Transverse colon (tissue), 4 donors: Measurements from ENCODE around the gene EGF. TPM values are rescaled to one million over a fixed set of nuclear protein-coding genes. Genes with fewer than 3 reads are reported as not detected.

Experiments
- DNase-seq: peaks from one replicate; pipeline ENCODE4 v3.0.0-alpha.2; 2019
- H3K27ac ChIP-seq, 4 donors: fragments of 200-600 bp; sonication (generic); 2 replicates each; pipeline ENCODE4 v1.5.1; 2016 to 2018; ENCODE audit warnings: inconsistent platforms in 4 of 4
- H3K27me3 ChIP-seq: fragments of 200-600 bp; sonication (generic); 2 replicates; pipeline ENCODE4 v1.5.1; 2017; ENCODE audit warnings: inconsistent platforms
- H3K36me3 ChIP-seq, 4 donors: fragments of 200-600 bp; sonication (generic); 2 replicates each; pipeline ENCODE4 v1.5.1; 2017 to 2019; ENCODE audit warnings: inconsistent platforms in 4 of 4
- H3K4me1 ChIP-seq, 4 donors: fragments of 200-600 bp; sonication (generic); 2 replicates each; pipeline ENCODE4 v1.5.1; 2017 to 2020; ENCODE audit warnings: inconsistent platforms in 4 of 4
- H3K4me3 ChIP-seq, 4 donors: fragments of 200-600 bp; sonication (generic); 1 replicate in 1 of 4; 2 replicates in 3 of 4; pipeline versions ENCODE4 v1.5.1 to v1.6.1; 2017 to 2019; ENCODE audit warnings: inconsistent platforms in 4 of 4
- H3K9me3 ChIP-seq, 2 donors: fragments of 200-600 bp; sonication (generic); 2 replicates each; pipeline ENCODE4 v1.5.1; 2017 to 2019; ENCODE audit warnings: inconsistent platforms in 2 of 2
- EP300 ChIP-seq: sonication (generic); formaldehyde crosslinking; IDR thresholded peaks from one replicate; pipeline ENCODE4 v1.6.1; 2017; ENCODE audit warnings: antibody characterized with exemption, low read depth
- POLR2A ChIP-seq: fragments of 450-650 bp; IDR thresholded peaks from one replicate; pipeline ENCODE4 v1.6.1; 2016; ENCODE audit warnings: antibody characterized with exemption, mild to moderate bottlenecking, moderate library complexity
- POLR2AphosphoS5 ChIP-seq, 3 donors: sonication (generic); formaldehyde crosslinking; IDR thresholded peaks; one replicate each; pipeline ENCODE4 v1.6.1; 2016; ENCODE audit warnings: antibody characterized with exemption in 3 of 3
- WGBS, 2 donors: methylation state at CpG; one replicate each; pipeline ENCODE4 v1.1.5; 2018; ENCODE audit warnings: low coverage in 1 of 2; 5-methylcytosine and 5-hydroxymethylcytosine counted together
- in situ Hi-C, 4 donors: fragments of 200-750 bp; cut with MboI; loops; one replicate each; pipeline versions ENCODE4 v1.15.0 to v1.15.1; 2017; ENCODE audit warnings: low sequenced_read_pairs in 3 of 4, low pct_ligation_motif_present in 1 of 4, low pct_unique_long_range_greater_than_20kb in 1 of 4
- intact Hi-C: fragments of 100-400 bp; cut with DNase I; formaldehyde crosslinking; loops from one replicate; pipeline ENCODE4 v1.15.1; 2023; ENCODE audit warnings: low total_unique reads
- total RNA-seq, 4 donors: library from RNA; depleted of rRNA; stranded (reverse); fragments of >200 nt; gene quantifications; one replicate each; pipeline ENCODE4 v1.1.0, GENCODE V29; 2016
- TF ChIP-seq, protein P1 (sequence below), 5 experiments: fragments of 200-600 bp in 3 of 5; fragments of 450-650 bp in 2 of 5; sonication (generic) in 3 of 5; IDR thresholded peaks; 1 replicate in 2 of 5; 2 replicates in 3 of 5; pipeline ENCODE4 v1.5.1; 2016 to 2017; ENCODE audit warnings: antibody characterized with exemption in 5 of 5, inconsistent platforms in 3 of 5, mild to moderate bottlenecking in 2 of 5, moderate library complexity in 1 of 5

EGF gene
- total RNA-seq, 4 donors from 2014 or later = 0.79 to 3.1 (median 1.1) TPM

DNA sequence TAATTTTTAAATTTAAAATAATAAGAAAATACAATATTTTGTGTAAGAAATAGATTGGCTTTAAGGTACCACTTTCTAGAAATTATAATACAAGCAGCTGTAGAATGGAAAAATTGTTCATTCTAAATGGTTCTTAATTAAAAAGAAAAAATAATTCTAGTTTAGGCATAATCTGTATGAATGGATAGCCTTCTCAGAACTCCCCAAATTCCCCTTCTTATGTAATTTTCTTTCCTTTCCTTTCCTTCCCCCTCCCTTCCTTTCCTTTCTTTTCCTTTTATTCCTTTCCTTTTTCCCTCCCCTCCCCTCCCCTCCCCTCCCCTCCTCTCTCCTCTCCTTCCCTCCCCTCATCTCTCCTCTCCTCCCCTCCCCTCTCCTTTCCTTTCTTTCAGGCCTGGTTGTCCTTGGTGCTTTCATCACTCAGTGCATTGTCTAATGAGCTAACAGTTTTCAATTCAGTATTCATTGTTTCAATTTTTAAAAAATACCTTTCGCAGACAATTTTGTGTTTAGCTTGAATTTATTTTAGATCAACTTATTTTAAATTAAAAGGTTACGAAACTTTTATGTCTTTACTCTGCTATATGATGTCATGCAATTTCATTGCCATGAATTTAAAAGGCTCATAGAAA is 35.9 kb upstream of the EGF start:
- in situ Hi-C loops (no loop called here), intact Hi-C loops (no loop called here)
- H3K36me3 ChIP-seq = no peaks in the 10 kb centered on the region
- H3K9me3 ChIP-seq = no peaks in the 10 kb centered on the region
- no peaks in the 10 kb centered on the region for H3K27me3 ChIP-seq
- no peak overlapping the region for H3K27ac ChIP-seq
- no peak overlapping the region for H3K4me3 ChIP-seq
- TF ChIP-seq POLR2AphosphoS5 (IDR thresholded peaks at IDR 0.05) (no peak), POLR2A (no peak), EP300 (no peak)
- TF ChIP-seq, protein P1, sequence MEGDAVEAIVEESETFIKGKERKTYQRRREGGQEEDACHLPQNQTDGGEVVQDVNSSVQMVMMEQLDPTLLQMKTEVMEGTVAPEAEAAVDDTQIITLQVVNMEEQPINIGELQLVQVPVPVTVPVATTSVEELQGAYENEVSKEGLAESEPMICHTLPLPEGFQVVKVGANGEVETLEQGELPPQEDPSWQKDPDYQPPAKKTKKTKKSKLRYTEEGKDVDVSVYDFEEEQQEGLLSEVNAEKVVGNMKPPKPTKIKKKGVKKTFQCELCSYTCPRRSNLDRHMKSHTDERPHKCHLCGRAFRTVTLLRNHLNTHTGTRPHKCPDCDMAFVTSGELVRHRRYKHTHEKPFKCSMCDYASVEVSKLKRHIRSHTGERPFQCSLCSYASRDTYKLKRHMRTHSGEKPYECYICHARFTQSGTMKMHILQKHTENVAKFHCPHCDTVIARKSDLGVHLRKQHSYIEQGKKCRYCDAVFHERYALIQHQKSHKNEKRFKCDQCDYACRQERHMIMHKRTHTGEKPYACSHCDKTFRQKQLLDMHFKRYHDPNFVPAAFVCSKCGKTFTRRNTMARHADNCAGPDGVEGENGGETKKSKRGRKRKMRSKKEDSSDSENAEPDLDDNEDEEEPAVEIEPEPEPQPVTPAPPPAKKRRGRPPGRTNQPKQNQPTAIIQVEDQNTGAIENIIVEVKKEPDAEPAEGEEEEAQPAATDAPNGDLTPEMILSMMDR (IDR thresholded peaks at IDR 0.05) = no peak
- DNase-seq = no peak
- WGBS, 2 donors = 82 to 92% methylated on average over 2 of the region's 2 CpGs
- H3K4me1 ChIP-seq = no peaks in the 10 kb centered on the region

DNA sequence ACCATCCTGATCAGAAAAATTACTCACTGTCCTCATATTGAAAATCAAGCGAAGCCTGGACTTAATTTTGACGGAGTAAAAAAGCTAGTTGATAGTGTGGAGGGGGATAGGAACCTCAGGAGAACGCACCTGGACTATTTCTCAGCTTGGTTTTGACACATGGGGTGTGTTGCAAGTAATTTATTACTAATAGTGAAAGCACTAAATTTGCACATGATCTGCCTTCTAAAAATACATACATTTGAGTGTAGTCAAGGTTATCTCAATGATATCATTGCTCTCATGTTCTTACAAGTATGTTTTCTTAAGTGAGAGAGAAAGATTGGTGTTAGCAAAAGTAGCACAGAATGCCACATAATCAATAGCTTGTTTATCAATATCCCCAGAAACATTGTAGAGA is 35.3 kb upstream of the EGF start:
- Histone ChIP-seq H3K36me3 (no peaks in the 10 kb centered on the region), H3K27me3 (no peaks in the 10 kb centered on the region), H3K9me3 (no peaks in the 10 kb centered on the region), H3K4me1 (no peaks in the 10 kb centered on the region), H3K4me3 (no peak overlapping the region), H3K27ac (no peak overlapping the region)
- 63 to 79% methylated on average over 3 of the region's 3 CpGs for WGBS, 2 donors
- in situ Hi-C loops = no loop called here
- intact Hi-C loops = no loop called here
- DNase-seq = no peak
- TF ChIP-seq EP300 (no peak), POLR2AphosphoS5 (IDR thresholded peaks at IDR 0.05) (no peak), POLR2A (no peak)
- TF ChIP-seq, protein P1 (IDR thresholded peaks at IDR 0.05) = no peak

DNA sequence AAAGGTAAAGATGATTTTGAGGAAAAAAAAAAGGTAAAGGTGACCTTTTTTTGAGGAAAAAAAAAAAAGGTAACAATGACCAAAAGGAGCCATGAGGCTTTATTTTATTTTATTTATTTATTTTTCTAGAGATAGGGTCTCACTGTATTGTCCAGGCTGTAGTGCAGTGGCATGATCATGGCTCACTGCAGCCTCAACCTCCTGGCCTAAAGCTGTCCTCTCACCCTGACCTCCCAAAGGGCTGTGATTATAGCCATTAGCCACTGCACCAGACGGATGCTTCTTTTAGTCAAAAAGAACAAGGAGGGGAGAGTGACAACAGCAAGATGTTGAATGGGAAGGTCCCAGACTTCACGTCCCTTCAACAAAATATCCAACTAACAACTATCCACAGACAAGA is 34.3 kb upstream of the EGF start:
- DNase-seq = no peak
- Histone ChIP-seq H3K27me3 (no peaks in the 10 kb centered on the region), H3K4me3 (no peak overlapping the region), H3K4me1 (no peaks in the 10 kb centered on the region), H3K9me3 (no peaks in the 10 kb centered on the region), H3K27ac (no peak overlapping the region), H3K36me3 (no peaks in the 10 kb centered on the region)
- TF ChIP-seq POLR2A (no peak), EP300 (no peak), POLR2AphosphoS5 (IDR thresholded peaks at IDR 0.05) (no peak)
- TF ChIP-seq, protein P1 (IDR thresholded peaks at IDR 0.05) = no peak
- in situ Hi-C loops = no loop called here
- intact Hi-C loops = no loop called here
- WGBS, 2 donors = 79 to 83% methylated on average over 2 of the region's 2 CpGs

DNA sequence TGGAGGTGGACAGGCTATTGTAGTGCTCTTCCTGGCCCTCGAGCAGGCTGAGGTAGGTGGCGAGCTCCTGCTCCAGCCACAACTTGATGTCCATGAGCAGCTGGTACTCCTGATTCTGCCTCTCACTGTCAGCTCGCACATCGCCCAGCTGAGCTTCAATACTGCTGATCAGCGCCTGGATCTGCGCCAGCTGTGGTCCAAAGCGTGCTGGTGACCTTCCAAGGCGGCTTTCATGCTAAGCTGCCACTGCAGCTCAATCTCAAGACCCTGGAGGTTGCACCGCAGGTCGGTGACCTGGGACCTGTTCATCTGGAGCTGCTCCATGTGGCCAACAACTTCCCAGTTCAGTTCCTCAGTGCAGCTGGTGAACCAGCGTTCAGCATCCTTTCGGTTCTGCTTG is 33.6 kb upstream of the EGF start:
- 82% methylated on average over 12 of the region's 12 CpGs; no CpG with 5 or more reads in 1 of the 2 donors for WGBS, 2 donors
- intact Hi-C loops = no loop called here
- DNase-seq = no peak
- Histone ChIP-seq H3K27me3 (no peaks in the 10 kb centered on the region), H3K27ac (no peak overlapping the region), H3K4me1 (no peaks in the 10 kb centered on the region), H3K9me3 (no peaks in the 10 kb centered on the region), H3K4me3 (no peak overlapping the region), H3K36me3 (no peaks in the 10 kb centered on the region)
- in situ Hi-C loops = no loop called here
- TF ChIP-seq EP300 (no peak), POLR2AphosphoS5 (IDR thresholded peaks at IDR 0.05) (no peak), POLR2A (no peak)
- TF ChIP-seq, protein P1 (IDR thresholded peaks at IDR 0.05) = no peak
